ENCODE results near the gene PDCD2.
A peak's percentile ranks its signal among the peaks of the same experiment; 100 is the strongest.
"Not testable (repeated sequence)": the region's sequence is repeated elsewhere in the genome, so short reads cannot be mapped to it uniquely, and the experiment has no call there.

The PDCD2 gene

DNA sequence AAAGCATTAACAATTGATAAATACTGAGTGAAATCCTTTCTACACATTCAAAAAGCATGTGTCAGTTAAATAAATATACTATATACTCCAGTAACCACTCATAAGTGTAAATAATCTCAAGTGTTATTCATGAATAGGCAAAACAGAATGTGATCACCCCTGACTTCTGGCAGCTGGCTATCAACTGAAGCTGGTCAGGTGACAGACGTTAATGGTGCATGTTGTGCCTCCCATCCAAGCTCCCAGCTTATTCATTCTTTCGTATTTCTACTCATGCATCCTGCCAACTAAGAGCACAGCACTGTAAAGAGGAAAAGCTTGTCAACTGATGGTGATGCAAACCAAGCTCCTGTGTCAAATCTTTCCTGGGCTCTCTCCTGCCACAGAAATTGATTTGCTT, 39.0 kb downstream of the PDCD2 start:
- no peak for DNase-seq

DNA sequence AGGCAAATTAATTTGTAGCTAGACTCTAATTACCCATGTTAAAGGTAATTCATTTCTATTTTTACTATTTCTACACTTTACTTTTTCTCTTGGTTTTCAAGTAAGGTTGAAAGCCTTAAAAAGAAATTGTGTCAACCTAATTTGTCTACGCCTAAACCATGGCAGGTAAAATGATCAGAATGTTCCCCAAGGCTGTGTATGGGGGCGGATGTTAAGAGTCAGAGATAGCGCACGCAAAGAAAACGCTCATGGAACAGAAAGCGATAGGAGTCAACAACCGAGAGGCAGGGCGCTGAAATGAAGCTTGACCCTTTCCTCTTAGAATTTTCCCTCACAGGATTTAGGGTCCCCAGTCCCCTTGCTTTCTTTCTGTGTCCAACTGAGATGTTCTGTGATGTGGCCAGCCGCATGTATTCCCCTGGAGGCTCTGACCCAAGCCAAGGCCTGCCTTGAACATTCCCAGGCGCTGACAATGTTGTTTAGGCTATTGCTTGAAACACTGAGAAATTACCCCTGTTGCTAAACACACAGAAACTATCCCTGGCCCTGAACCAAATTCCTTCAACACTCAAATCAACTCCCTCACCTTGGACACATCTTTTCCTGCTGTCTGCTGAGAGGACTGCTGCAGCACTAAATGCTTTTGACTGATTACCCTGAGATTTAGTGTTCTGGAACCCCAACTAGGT, 42.3 kb downstream of the PDCD2 start:
- no peak for DNase-seq

DNA sequence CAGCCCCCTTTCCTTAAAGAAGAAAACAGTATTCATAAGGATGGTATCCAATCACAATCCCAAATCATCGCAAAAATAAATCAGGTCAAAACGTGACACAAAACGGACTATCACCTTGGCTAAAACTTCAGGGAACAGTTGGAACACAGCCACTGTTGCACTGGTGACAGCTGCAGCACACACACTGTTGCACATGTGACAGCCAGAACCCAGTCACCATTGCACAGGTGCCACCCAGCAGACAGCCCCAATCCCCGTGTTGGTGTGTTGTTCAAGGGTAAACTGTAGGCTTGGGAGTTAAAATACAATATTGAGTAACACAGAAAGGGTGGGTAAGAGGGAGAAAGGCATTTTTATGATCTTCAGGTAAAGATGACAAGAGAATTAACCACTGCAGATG, 47.1 kb downstream of the PDCD2 start:
- DNase-seq: no peak

DNA sequence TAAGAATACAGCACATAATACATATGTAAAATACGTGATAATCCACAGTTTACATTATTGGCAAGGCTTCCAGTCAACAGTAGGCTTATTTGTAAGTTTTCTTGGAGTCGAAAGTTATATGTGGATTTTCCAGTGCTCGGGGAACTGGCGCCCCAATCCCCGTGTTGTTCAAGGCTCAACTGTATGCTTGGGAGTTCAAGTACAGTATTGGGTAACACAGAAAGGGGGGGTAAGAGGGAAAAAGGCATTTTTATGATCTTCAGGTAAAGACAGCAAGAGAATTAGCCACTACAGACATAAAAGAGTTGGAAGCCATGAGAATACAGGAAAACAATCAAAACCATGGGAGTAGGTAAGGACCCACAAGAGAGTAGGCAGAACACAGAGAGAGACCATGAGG, 47.8 kb downstream of the PDCD2 start:
- DNase-seq: no peak

DNA sequence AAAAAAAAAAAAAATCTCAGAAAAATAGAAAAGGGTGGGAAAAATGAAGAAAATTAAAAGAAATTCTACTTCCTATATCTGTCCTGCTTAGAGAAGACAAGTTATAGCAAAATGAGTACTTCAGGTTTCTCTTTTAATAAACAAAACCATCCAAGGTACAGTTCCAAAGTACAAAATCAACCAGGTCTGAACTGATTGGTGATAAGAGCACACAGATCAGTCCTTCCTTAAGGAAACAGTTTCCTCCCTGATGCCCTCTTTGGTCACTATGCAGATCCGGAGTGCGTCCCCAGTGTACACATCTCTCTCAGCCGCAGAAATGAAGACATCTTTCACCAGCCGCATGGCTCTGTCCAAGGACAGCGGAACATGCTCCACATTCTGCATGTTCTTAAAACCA, 49.4 kb downstream of the PDCD2 start:
- no peak for DNase-seq

DNA sequence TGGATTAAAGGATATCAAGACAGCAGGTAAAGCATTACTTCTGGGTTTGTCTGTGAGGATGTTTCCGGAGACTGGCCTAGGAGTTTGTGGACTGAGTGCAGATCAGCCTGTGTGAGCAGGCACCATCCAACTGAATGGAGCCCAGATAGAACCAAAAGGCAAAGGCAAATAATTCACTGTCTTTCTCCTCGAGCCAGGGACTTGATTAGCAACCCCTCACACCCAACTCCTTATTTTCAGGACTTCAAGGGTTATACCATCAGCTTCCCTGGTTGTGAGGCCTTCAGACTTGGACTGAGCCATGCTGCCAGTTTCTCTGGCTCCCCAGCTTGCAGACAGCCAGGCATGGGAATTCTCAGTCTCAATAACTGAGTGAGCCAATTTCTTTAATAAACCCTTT, 50.6 kb downstream of the PDCD2 start:
- no peak for DNase-seq

DNA sequence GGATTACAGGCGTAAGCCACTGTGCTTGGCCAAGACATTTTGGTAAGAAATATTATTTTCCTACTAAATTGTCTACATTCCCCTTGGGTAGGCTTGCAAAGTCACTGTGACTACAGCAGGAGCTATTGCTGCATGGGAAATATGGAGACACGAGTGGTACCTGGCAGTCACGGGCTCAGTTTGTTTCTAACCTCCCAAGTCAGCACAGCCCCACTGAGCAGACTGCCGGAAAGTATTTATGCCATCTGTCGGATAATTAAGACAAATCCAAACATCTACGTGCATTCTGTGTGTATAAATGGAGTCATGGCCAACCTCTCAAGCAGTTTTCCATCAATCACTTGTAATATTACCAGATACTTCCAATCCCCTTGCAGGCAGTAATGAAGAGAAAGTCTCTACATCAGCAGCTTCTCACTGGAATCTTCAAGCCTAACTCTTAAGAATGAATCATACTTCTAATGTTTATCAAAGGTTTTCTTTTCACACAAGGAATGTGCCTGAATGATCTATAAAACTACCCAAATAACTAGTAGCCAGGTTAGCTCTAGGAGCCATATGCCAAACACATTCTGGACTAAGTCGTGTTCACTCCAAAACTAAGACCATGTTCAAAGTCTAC, 51.5 kb downstream of the PDCD2 start:
- no peak for DNase-seq

DNA sequence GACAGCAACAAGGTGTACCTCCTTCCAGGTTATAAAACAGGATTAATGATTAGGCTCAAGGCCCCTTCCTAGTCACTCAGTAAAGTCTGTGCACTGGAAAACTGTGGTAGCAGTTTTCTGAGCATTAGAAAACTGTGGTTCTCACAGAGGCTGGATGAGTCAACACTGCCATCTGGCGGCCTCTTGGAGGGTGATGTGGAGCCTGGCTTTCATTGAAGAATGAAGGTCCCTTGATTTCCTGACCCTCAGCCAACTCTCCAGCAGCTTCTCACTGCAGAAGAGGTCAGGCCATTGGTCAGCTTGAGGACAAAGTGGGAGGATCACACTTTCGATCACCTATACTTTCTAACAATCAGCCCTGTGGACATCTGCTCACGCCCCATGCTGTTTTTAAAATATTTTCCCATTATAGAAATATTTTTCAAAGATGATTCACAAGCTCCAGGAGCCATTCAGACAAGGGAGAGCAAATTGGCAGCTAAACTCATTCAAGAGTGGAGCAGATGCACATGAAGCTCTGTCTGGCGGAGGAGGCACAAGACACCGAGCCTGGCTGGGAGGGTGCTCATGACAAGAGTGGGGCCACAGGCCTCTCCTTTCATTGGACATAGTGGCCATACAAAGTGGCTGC, 54.5 kb downstream of the PDCD2 start:
- peak; percentile 61 for DNase-seq

DNA sequence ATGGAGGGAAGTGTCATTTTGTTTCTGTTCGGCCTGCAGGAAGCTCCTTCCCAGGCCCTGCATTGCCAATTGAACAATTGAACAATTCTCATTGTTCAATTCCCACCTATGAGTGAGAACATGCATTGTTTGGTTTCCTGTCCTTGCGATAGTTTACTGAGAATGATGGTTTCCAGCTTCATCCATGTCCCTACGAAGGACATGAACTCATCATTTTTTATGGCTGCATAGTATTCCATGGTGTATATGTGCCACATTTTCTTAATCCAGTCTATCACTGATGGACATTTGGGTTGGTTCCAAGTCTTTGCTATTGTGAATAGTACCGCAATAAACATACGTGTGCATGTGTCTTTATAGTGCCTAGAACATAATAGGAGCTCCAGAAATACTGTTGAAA, 56.4 kb downstream of the PDCD2 start:
- not testable (repeated sequence) for DNase-seq

DNA sequence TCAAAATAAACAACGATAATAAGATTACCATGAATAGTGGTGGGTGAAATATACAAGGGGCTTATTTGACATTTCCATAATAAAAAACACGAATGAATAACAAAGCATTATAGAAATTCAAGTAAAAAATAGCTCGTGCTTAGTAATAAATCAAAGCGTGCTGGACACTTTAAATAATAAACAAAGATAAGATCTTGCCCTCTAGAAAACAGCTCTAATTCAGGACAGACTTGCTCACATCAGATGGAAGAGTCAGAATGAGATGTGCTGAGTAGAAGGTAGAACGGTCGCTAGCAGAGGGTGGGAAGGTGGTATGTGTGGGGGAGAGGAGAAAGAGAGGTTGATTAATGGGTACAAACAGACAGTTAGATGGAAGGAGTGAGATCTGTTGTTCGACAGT, 58.6 kb downstream of the PDCD2 start:
- no peak for DNase-seq

All from activated naive CD4-positive, alpha-beta T cell treated with anti-CD3 and anti-CD28 coated beads, Interleukin-2, amount 50 U/mL, for 16 hours (primary cell).